Measurements from ENCODE around the gene GLS.
A peak's percentile ranks its signal among the peaks of the same experiment; 100 is the strongest.
"Not testable (repeated sequence)": the region's sequence is repeated elsewhere in the genome, so short reads cannot be mapped to it uniquely, and the experiment has no call there.

Gene GLS

DNA sequence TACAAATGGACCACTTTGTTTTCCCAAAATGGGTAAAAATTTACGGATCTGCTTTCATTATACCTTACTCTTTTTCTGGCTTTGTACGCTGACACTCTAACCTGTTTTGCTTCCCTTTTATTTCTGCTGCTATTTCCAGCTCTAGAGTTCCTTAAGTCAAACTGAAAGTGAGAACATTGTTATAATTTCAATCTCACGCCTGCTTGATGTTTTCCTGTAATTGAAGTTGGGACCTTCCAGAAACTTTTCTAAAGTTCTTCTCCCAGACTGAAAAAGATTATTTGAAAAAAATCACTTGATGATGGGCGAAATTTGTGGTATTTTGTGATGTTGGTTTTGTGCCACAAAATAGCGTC, 1.8 kb downstream of the GLS start:
- H3K4me3 ChIP-seq (ENCODE audit: low read length, poor library complexity, severe bottlenecking), result peak overlapping the region; percentile 75
- no peaks in the 10 kb centered on the region for H3K27me3 ChIP-seq (ENCODE audit: insufficient read depth, low read length, poor library complexity, severe bottlenecking)
- H2AFZ ChIP-seq (ENCODE audit: low read length), result no peak overlapping the region
- H3K79me2 ChIP-seq (ENCODE audit: insufficient read depth, low read length), result peaks cover 66% of the 10 kb centered on the region
- H3K4me1 ChIP-seq (ENCODE audit: insufficient read depth, low read length, poor library complexity, severe bottlenecking), result peaks cover 30% of the 10 kb centered on the region
- peaks cover 49% of the 10 kb centered on the region for H4K20me1 ChIP-seq (ENCODE audit: insufficient read depth, low read length, poor library complexity, severe bottlenecking)
- peak overlapping the region; percentile 80 for H3K4me2 ChIP-seq (ENCODE audit: low read depth, low read length, poor library complexity, severe bottlenecking)
- no peaks in the 10 kb centered on the region for H3K9me2 ChIP-seq (replicated peaks; ENCODE audit: low read depth, low read length)
- no peaks in the 10 kb centered on the region for H3K9me3 ChIP-seq (ENCODE audit: insufficient read depth, low read depth, low read length)
- TF ChIP-seq, protein P1, sequence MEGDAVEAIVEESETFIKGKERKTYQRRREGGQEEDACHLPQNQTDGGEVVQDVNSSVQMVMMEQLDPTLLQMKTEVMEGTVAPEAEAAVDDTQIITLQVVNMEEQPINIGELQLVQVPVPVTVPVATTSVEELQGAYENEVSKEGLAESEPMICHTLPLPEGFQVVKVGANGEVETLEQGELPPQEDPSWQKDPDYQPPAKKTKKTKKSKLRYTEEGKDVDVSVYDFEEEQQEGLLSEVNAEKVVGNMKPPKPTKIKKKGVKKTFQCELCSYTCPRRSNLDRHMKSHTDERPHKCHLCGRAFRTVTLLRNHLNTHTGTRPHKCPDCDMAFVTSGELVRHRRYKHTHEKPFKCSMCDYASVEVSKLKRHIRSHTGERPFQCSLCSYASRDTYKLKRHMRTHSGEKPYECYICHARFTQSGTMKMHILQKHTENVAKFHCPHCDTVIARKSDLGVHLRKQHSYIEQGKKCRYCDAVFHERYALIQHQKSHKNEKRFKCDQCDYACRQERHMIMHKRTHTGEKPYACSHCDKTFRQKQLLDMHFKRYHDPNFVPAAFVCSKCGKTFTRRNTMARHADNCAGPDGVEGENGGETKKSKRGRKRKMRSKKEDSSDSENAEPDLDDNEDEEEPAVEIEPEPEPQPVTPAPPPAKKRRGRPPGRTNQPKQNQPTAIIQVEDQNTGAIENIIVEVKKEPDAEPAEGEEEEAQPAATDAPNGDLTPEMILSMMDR (conservative IDR thresholded peaks at IDR 0.05; ENCODE audit: low read length), result no peak
- no peak for TF ChIP-seq EZH2phosphoT487 (IDR thresholded peaks at IDR 0.05; ENCODE audit: borderline replicate concordance)
- H3K9ac ChIP-seq (ENCODE audit: low read depth, low read length, poor library complexity, severe bottlenecking), result peak overlapping the region; percentile 29
- 0 out of 2 replicates have a peak, but pooled peaks cover under 1% of the 10 kb centered on the region for H3F3A ChIP-seq (ENCODE audit: low read depth)
- no peaks in the 10 kb centered on the region for H3K36me3 ChIP-seq (ENCODE audit: insufficient read depth, low read length)

DNA sequence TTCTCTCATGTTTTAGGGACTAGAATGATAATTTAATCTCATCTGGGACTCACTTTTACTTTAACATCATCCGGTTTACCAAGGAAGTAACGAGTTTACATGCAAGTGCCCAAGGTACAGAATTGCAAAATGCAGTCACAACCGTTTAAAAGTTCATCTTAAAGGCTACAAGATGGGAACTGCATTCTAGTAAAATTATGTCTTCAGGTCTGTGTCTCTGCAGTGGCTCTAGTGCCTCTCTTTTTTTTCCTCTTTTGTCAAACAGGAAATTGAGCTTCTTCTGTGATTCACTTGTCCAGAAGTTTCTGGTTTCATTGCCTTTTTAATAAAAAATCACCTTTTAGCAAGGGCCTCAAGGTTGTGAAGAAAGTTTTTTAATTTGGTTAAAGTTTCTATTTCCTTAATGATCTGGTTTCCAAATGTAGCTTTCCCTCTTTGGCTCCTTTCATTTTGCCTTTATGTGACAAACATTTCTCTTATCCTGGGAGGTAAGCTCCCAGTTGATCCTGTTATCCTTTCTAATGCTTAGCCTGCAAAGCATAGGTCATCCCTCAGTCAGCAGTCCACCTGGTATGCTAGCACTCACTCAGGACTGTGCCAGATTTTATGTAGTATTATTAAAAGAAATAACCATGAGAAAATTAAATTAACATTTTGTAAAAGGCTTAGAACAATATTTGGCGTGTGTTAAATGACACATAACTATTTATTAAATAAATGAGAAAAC, 2.4 kb downstream of the GLS start:
- Histone ChIP-seq H3K27me3 (ENCODE audit: insufficient read depth, low read length, poor library complexity, severe bottlenecking) (no peaks in the 10 kb centered on the region), H3K9me3 (ENCODE audit: insufficient read depth, low read depth, low read length) (no peaks in the 10 kb centered on the region), H3K36me3 (ENCODE audit: insufficient read depth, low read length) (no peaks in the 10 kb centered on the region), H3K9ac (ENCODE audit: low read depth, low read length, poor library complexity, severe bottlenecking) (peak overlapping the region; percentile 29), H3K9me2 (replicated peaks; ENCODE audit: low read depth, low read length) (no peaks in the 10 kb centered on the region), H3K4me3 (ENCODE audit: low read length, poor library complexity, severe bottlenecking) (peak overlapping the region; percentile 75), H3K4me2 (ENCODE audit: low read depth, low read length, poor library complexity, severe bottlenecking) (peak overlapping the region; percentile 80), H3K4me1 (ENCODE audit: insufficient read depth, low read length, poor library complexity, severe bottlenecking) (peaks cover 37% of the 10 kb centered on the region), H3F3A (ENCODE audit: low read depth) (0 out of 2 replicates have a peak, but pooled peaks cover 3% of the 10 kb centered on the region), H2AFZ (ENCODE audit: low read length) (no peak overlapping the region), H3K79me2 (ENCODE audit: insufficient read depth, low read length) (peaks cover 72% of the 10 kb centered on the region), H4K20me1 (ENCODE audit: insufficient read depth, low read length, poor library complexity, severe bottlenecking) (peaks cover 55% of the 10 kb centered on the region)
- TF ChIP-seq EZH2phosphoT487 (IDR thresholded peaks at IDR 0.05; ENCODE audit: borderline replicate concordance), result no peak
- TF ChIP-seq, protein P1 (conservative IDR thresholded peaks at IDR 0.05; ENCODE audit: low read length), result no peak

DNA sequence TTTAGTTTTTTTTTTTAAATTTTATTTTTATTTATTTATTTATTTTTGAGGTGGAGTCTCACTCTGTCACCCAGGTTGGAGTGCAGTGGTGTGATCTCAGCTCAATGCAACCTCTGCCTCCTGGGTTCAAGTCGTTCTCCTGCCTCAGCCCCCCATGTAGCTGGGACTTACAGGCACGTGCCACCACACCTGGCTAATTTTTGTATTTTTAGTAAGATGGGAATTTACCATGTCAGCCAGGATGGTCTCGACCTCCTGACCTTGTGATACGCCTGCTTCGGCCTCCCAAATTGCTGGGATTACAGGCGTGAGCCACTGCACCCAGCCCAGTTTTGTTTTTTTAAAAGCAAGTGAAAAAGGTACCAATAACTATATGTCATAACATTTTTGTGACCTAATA, 5.2 kb downstream of the GLS start:
- H3K27me3 ChIP-seq (ENCODE audit: insufficient read depth, low read length, poor library complexity, severe bottlenecking); H3K9ac ChIP-seq (ENCODE audit: low read depth, low read length, poor library complexity, severe bottlenecking); H3F3A ChIP-seq (ENCODE audit: low read depth); H3K9me2 ChIP-seq (replicated peaks; ENCODE audit: low read depth, low read length); H3K36me3 ChIP-seq (ENCODE audit: insufficient read depth, low read length); H2AFZ ChIP-seq (ENCODE audit: low read length); H3K9me3 ChIP-seq (ENCODE audit: insufficient read depth, low read depth, low read length): not testable (repeated sequence)
- peaks cover 52% of the 10 kb centered on the region for H3K4me1 ChIP-seq (ENCODE audit: insufficient read depth, low read length, poor library complexity, severe bottlenecking)
- H3K4me2 ChIP-seq (ENCODE audit: low read depth, low read length, poor library complexity, severe bottlenecking), result peak overlapping the region; percentile 80
- peaks cover 99% of the 10 kb centered on the region for H3K79me2 ChIP-seq (ENCODE audit: insufficient read depth, low read length)
- peaks cover 82% of the 10 kb centered on the region for H4K20me1 ChIP-seq (ENCODE audit: insufficient read depth, low read length, poor library complexity, severe bottlenecking)
- H3K4me3 ChIP-seq (ENCODE audit: low read length, poor library complexity, severe bottlenecking), result peak overlapping the region; percentile 66

DNA sequence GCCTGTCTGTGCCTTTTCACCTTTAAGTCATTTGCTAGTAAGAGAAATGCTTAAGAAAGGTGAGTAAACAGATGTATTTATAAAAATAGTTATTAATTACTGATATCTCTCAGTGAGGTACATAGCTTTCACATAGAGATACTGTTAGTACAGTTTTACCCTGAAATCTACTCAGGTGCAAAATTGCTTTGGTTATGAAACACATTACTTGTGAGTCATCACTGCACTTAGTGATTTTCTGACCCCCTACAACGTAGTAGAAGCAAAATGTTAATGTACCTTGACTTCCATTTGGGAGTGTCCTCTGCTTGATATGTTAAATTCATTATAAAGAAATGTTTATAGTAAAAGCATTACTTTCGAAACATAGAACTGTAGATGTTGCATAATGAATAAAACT, 6.5 kb downstream of the GLS start:
- Histone ChIP-seq H3K4me3 (ENCODE audit: low read length, poor library complexity, severe bottlenecking) (peak overlapping the region; percentile 66), H4K20me1 (ENCODE audit: insufficient read depth, low read length, poor library complexity, severe bottlenecking) (peaks cover 95% of the 10 kb centered on the region), H3F3A (ENCODE audit: low read depth) (0 out of 2 replicates have a peak, but pooled peaks cover 3% of the 10 kb centered on the region), H2AFZ (ENCODE audit: low read length) (no peak overlapping the region), H3K36me3 (ENCODE audit: insufficient read depth, low read length) (peaks cover 11% of the 10 kb centered on the region; the same call in 1 of the 2 replicates), H3K79me2 (ENCODE audit: insufficient read depth, low read length) (peaks cover 100% of the 10 kb centered on the region), H3K27me3 (ENCODE audit: insufficient read depth, low read length, poor library complexity, severe bottlenecking) (no peaks in the 10 kb centered on the region), H3K9me2 (replicated peaks; ENCODE audit: low read depth, low read length) (no peaks in the 10 kb centered on the region), H3K4me1 (ENCODE audit: insufficient read depth, low read length, poor library complexity, severe bottlenecking) (peaks cover 62% of the 10 kb centered on the region), H3K9ac (ENCODE audit: low read depth, low read length, poor library complexity, severe bottlenecking) (peak overlapping the region; percentile 26), H3K9me3 (ENCODE audit: insufficient read depth, low read depth, low read length) (no peaks in the 10 kb centered on the region), H3K4me2 (ENCODE audit: low read depth, low read length, poor library complexity, severe bottlenecking) (peak overlapping the region; percentile 80)
- TF ChIP-seq, protein P1 (conservative IDR thresholded peaks at IDR 0.05; ENCODE audit: low read length), result no peak
- no peak for TF ChIP-seq EZH2phosphoT487 (IDR thresholded peaks at IDR 0.05; ENCODE audit: borderline replicate concordance)

Data from Loucy (cell line).